Mesenchymal stem cell (in vitro differentiated cells and primary cell): ENCODE results near the gene RPL15.
"Not testable (repeated sequence)": the region's sequence is repeated elsewhere in the genome, so short reads cannot be mapped to it uniquely, and the experiment has no call there.

Experiments
- DNase-seq: peaks from one replicate; pipeline ENCODE4 v3.0.0-alpha.2; 2013
- H2AFZ ChIP-seq: one replicate; pipeline ENCODE4 v1.6.1; 2013; ENCODE audit warnings: low read depth, mild to moderate bottlenecking, control low read depth, inconsistent platforms, low read length, moderate library complexity
- H2AK5ac ChIP-seq: 2 replicates; pipeline ENCODE4 v1.6.1; 2013; ENCODE audit warnings: low read length, moderate library complexity, mild to moderate bottlenecking, inconsistent platforms; ENCODE audit not compliant: severe bottlenecking
- H2BK120ac ChIP-seq: one replicate; pipeline ENCODE4 v1.6.1; 2013; ENCODE audit warnings: low read depth, mild to moderate bottlenecking, inconsistent platforms, low read length, moderate library complexity
- H2BK12ac ChIP-seq, 2 experiments: one replicate each; pipeline ENCODE4 v1.6.1; 2013; ENCODE audit warnings: inconsistent platforms in 2 of 2, low read length in 2 of 2, mild to moderate bottlenecking in 2 of 2, moderate library complexity in 2 of 2, control low read depth in 1 of 2
- H2BK15ac ChIP-seq: one replicate; pipeline ENCODE4 v1.6.1; 2013; ENCODE audit warnings: mild to moderate bottlenecking, low read depth, inconsistent platforms; ENCODE audit not compliant: poor library complexity, severe bottlenecking
- H2BK5ac ChIP-seq: 2 replicates; pipeline ENCODE4 v1.6.1; 2013; ENCODE audit warnings: low read depth, mild to moderate bottlenecking, low read length, control low read depth, inconsistent platforms; ENCODE audit not compliant: poor library complexity, severe bottlenecking
- H3K14ac ChIP-seq, 2 experiments: one replicate each; pipeline ENCODE4 v1.6.1; 2013; ENCODE audit warnings: inconsistent platforms in 2 of 2, low read length in 2 of 2, control low read depth in 1 of 2, mild to moderate bottlenecking in 1 of 2, moderate library complexity in 1 of 2
- H3K18ac ChIP-seq, 2 experiments: one replicate each; pipeline ENCODE4 v1.6.1; 2013; ENCODE audit warnings: inconsistent platforms in 2 of 2, low read length in 2 of 2, control low read depth in 1 of 2, low read depth in 1 of 2, mild to moderate bottlenecking in 1 of 2
- H3K23ac ChIP-seq, 2 experiments: one replicate each; pipeline ENCODE4 v1.6.1; 2013; ENCODE audit warnings: inconsistent platforms in 2 of 2, low read length in 2 of 2, mild to moderate bottlenecking in 2 of 2, moderate library complexity in 2 of 2, control low read depth in 1 of 2
- H3K27ac ChIP-seq: 2 replicates; pipeline ENCODE4 v1.5.1; 2013; ENCODE audit warnings: mild to moderate bottlenecking, moderate library complexity, low read length, control low read depth, inconsistent platforms; ENCODE audit not compliant: poor library complexity, severe bottlenecking
- H3K27me3 ChIP-seq, 2 experiments: 2 replicates each; pipeline versions ENCODE4 v1.6.1 to v1.7.0; 2013; ENCODE audit warnings: low read length in 2 of 2, mild to moderate bottlenecking in 2 of 2, moderate library complexity in 2 of 2, control low read depth in 1 of 2, inconsistent platforms in 1 of 2; ENCODE audit not compliant: control insufficient read depth in 1 of 2, insufficient read depth in 1 of 2
- H3K36me3 ChIP-seq, 2 experiments: 2 replicates each; pipeline versions ENCODE4 v1.6.1 to v1.7.0; 2013; ENCODE audit warnings: low read length in 2 of 2, control low read depth in 1 of 2, inconsistent platforms in 1 of 2, low read depth in 1 of 2, mild to moderate bottlenecking in 1 of 2; ENCODE audit not compliant: insufficient read depth in 2 of 2, control insufficient read depth in 1 of 2
- H3K4ac ChIP-seq, 2 experiments: one replicate each; pipeline ENCODE4 v1.6.1; 2013; ENCODE audit warnings: inconsistent platforms in 2 of 2, low read length in 2 of 2, mild to moderate bottlenecking in 2 of 2, moderate library complexity in 2 of 2, control low read depth in 1 of 2, low read depth in 1 of 2
- H3K4me1 ChIP-seq: 2 replicates; pipeline ENCODE4 v1.6.1; 2013; ENCODE audit warnings: low read depth, low read length, control low read depth; ENCODE audit not compliant: control insufficient read depth, insufficient read depth
- H3K4me2 ChIP-seq: 2 replicates; pipeline ENCODE4 v1.6.1; 2013; ENCODE audit warnings: low read length, mild to moderate bottlenecking, inconsistent platforms; ENCODE audit not compliant: poor library complexity, severe bottlenecking
- H3K4me3 ChIP-seq, 2 experiments: 2 replicates each; pipeline versions ENCODE4 v1.5.1 to v1.7.0; 2013; ENCODE audit warnings: low read length in 2 of 2, mild to moderate bottlenecking in 2 of 2, control low read depth in 1 of 2, low read depth in 1 of 2; ENCODE audit not compliant: insufficient read depth in 1 of 2
- H3K79me1 ChIP-seq: replicated peaks from 2 replicates; pipeline ENCODE4 v1.6.1; 2013; ENCODE audit warnings: mild to moderate bottlenecking, control low read depth, low read length, inconsistent platforms; ENCODE audit not compliant: poor library complexity, severe bottlenecking
- H3K9ac ChIP-seq: 2 replicates; pipeline ENCODE4 v1.7.0; 2013; ENCODE audit warnings: mild to moderate bottlenecking, low read length, moderate library complexity
- H3K9me3 ChIP-seq: 2 replicates; pipeline ENCODE4 v1.7.0; 2013; ENCODE audit warnings: mild to moderate bottlenecking, low read length; ENCODE audit not compliant: control insufficient read depth
- H4K8ac ChIP-seq: one replicate; pipeline ENCODE4 v1.6.1; 2013; ENCODE audit warnings: inconsistent platforms, mild to moderate bottlenecking, low read length, moderate library complexity
- H4K91ac ChIP-seq: one replicate; pipeline ENCODE4 v1.6.1; 2013; ENCODE audit warnings: mild to moderate bottlenecking, low read length, inconsistent platforms
- WGBS: methylation state at CpG from one replicate; pipeline ENCODE4 v1.1.7; 2013; ENCODE audit warnings: mixed read lengths; 5-methylcytosine and 5-hydroxymethylcytosine counted together

RPL15 gene

DNA sequence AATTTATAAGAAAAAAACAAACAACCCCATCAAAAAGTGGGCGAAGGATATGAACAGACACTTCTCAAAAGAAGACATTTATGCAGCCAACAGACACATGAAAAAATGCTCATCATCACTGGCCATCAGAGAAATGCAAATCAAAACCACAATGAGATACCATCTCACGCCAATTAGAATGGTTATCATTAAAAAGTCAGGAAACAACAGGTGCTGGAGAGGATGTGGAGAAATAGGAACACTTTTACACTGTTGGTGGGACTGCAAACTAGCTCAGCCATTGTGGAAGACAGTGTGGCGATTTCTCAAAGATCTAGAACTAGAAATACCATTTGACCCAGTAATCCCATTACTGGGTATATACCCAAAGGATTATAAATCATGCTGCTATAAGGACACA lies 4.6 kb upstream of the RPL15 start:
- H3K9ac ChIP-seq, H3K4ac ChIP-seq, H4K91ac ChIP-seq, H3K4me2 ChIP-seq, H3K14ac ChIP-seq, H3K27me3 ChIP-seq, H3K18ac ChIP-seq, H2AFZ ChIP-seq, H2BK5ac ChIP-seq, H3K9me3 ChIP-seq, H2AK5ac ChIP-seq, H3K4me3 ChIP-seq, H3K4me1 ChIP-seq, DNase-seq, H4K8ac ChIP-seq, H2BK15ac ChIP-seq, H2BK12ac ChIP-seq, H3K23ac ChIP-seq, H2BK120ac ChIP-seq, H3K27ac ChIP-seq: not testable (repeated sequence)
- WGBS = 95% methylated on average over 2 of the region's 3 CpGs
- peaks cover 10% of the 10 kb centered on the region for H3K79me1 ChIP-seq
- H3K36me3 ChIP-seq = peaks cover 11 to 36% of the 10 kb centered on the region in 2 experiments

DNA sequence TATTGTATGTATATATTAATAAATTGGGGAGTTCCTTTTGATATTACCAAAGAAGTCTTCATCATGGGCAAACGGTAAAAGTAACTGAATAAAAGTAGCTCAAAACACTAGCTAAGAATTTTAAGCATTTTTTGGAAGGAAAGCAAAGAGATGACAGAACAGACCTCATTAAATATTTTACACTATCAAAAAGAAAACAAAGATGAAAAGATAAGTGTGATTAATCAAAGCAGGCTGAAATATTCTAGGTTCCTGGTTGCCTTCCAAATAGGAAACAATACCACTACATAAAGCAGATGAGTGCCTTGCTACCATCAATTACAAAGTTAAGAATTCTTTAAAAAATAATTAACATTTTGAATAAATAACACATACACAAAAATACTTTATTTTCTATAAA lies 3.8 kb upstream of the RPL15 start:
- H3K79me1 ChIP-seq = peaks cover 9% of the 10 kb centered on the region
- no peak overlapping the region for H3K14ac ChIP-seq
- no peak overlapping the region for H3K27ac ChIP-seq
- H2BK5ac ChIP-seq = no peak overlapping the region
- H3K36me3 ChIP-seq = peaks cover 11 to 31% of the 10 kb centered on the region in 2 experiments
- H3K9ac ChIP-seq = no peak overlapping the region
- H3K4me1 ChIP-seq = no peaks in the 10 kb centered on the region
- no peak overlapping the region for H2BK120ac ChIP-seq
- H4K91ac ChIP-seq = no peak overlapping the region
- no peak overlapping the region for H2AK5ac ChIP-seq
- no peak overlapping the region for H3K18ac ChIP-seq
- WGBS = no CpG with 5 or more reads among the region's 1 CpG
- no peak overlapping the region for H4K8ac ChIP-seq
- H2BK12ac ChIP-seq = no peak overlapping the region
- no peaks in the 10 kb centered on the region for H3K9me3 ChIP-seq
- no peak overlapping the region for H2AFZ ChIP-seq
- no peak for DNase-seq
- no peak overlapping the region for H2BK15ac ChIP-seq
- no peak overlapping the region for H3K4me2 ChIP-seq
- no peak overlapping the region for H3K23ac ChIP-seq
- H3K27me3 ChIP-seq = no peaks in the 10 kb centered on the region
- H3K4ac ChIP-seq = no peak overlapping the region
- no peak overlapping the region for H3K4me3 ChIP-seq

DNA sequence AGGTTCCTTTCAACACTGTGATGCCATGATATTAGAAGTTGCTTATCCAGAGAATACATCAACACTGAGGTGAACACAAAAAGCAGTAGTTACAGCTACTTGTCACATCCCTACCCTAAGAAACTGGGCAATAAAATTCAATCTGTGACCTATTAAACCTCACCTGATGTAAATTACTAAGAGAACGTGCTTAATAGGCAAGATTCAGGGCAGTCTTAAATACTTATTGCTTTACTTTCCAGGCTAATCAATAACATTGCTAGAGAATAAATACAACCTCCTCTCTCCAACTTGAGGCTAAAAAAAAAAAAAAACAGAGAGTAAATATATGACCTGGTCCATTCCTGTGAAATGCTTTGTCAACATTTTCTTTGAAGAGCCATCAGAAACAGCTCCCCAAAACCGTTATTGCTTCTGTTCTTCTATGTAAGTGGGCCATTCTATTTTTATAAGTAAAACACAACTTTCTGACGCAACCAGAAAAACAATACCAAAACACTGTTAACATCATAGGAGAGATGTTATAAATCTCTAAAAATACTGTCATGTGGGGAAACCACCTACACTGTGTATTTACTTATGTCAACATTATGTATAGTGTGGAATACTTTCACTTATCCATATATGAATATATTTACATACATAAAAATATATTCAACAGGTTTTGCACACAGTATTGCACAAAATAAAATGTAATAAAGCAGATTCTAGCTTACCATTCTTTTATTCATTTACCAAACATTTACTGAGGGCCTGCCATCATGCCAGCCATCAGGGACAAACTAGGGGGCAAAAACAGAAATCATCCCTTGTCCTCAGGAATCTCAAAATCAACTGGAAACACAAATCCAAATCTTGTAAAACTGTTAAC lies 2.8 kb upstream of the RPL15 start:
- Histone ChIP-seq H2BK120ac (no peak overlapping the region), H2AFZ (no peak overlapping the region), H3K27ac (no peak overlapping the region), H4K8ac (no peak overlapping the region), H3K18ac (no peak overlapping the region), H2BK15ac (no peak overlapping the region), H3K14ac (no peak overlapping the region), H3K23ac (no peak overlapping the region), H3K4me2 (no peak overlapping the region), H3K36me3 (peaks cover 8 to 31% of the 10 kb centered on the region in 2 experiments), H3K27me3 (no peaks in the 10 kb centered on the region), H2BK12ac (no peak overlapping the region), H4K91ac (no peak overlapping the region), H3K79me1 (peaks cover 9% of the 10 kb centered on the region), H3K9ac (peak overlapping the region; percentile 97), H2BK5ac (no peak overlapping the region), H3K9me3 (no peaks in the 10 kb centered on the region), H3K4me3 (no peak overlapping the region), H2AK5ac (no peak overlapping the region), H3K4me1 (no peaks in the 10 kb centered on the region), H3K4ac (no peak overlapping the region)
- no peak for DNase-seq
- WGBS = 100% methylated on average over 1 of the region's 3 CpGs

DNA sequence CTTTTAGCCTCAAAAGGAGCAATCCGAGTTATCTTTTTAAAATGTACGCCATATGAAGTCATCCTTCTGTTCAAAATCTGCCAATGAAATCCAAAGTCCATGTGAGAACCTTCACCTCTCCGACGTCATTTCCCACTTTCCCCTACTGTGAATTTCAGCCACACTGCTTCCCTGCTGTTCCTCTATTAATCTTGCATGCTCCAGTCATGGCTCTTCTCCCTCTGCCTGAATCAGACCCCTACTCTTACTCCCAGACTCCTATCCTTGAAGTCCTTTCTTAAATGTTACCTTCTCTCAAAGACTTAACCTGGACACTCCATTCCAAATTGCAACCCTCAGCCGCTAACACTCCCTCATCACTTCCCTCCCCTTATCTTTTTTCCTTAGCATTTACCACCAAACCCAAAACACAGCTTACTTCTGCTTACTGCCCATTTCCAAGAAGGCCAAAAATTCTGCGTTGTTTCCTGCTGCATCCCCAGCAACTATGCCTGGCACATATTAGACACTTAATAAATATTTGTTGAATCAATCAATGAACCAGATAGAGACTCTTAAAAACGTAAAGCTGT lies 1.3 kb upstream of the RPL15 start:
- no peak overlapping the region for H4K91ac ChIP-seq
- WGBS = 48% methylated on average over 6 of the region's 7 CpGs

More for the DNA sequence above, 1.3 kb upstream of the RPL15 start:
- Histone ChIP-seq H3K18ac (no peak overlapping the region), H3K79me1 (peaks cover 11% of the 10 kb centered on the region), H3K4me1 (no peaks in the 10 kb centered on the region), H2BK120ac (no peak overlapping the region), H3K4me2 (peak overlapping the region; percentile 70), H3K14ac (peak overlapping the region in 1 of 2 experiments; percentile 20), H4K8ac (no peak overlapping the region), H3K4me3 (peak overlapping the region in 1 of 2 experiments; percentile 92), H3K23ac (no peak overlapping the region), H2BK5ac (no peak overlapping the region), H2AFZ (no peak overlapping the region), H3K9ac (peak overlapping the region; percentile 97), H2AK5ac (no peak overlapping the region), H3K27me3 (no peaks in the 10 kb centered on the region), H3K36me3 (peaks cover 2 to 32% of the 10 kb centered on the region in 2 experiments), H3K27ac (peak overlapping the region; percentile 29), H2BK12ac (no peak overlapping the region), H3K9me3 (no peaks in the 10 kb centered on the region), H2BK15ac (no peak overlapping the region), H3K4ac (no peak overlapping the region)
- DNase-seq = peak; percentile 63
